ENCODE results near the gene PTGIS. TPM values are rescaled to one million over a fixed set of nuclear protein-coding genes. Genes with fewer than 3 reads are reported as not detected.

PTGIS gene
- total RNA-seq, 4 donors from 2014 or later, result 75.3 to 169 (median 137) TPM

DNA sequence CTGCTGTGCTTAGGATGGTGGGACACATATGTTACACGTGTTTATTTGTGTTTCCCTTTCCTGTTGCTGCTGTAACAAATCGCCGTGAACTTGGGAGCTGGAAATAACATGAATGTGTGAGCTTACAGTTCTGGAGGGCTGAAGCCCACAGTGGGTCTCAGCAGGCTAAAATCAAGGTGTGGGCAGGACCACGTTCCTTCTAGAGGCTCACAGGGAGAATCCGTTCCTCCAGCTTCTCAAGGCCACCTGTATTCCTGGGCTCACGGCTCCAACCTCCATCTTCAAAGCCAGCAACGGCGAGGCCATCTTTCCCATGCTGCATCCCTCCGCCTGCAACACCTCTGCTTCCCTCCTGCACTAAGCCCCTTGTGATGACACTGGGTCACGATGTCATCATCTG, 27.4 kb upstream of the PTGIS start:
- 89 to 90% methylated on average over 4 to 10 of the region's 10 CpGs for WGBS, 2 donors (ENCODE audit: low coverage in 1 of 2)
- peaks cover 0 to 49% (median 7%) of the 10 kb centered on the region in 3 donors for H3K4me1 ChIP-seq
- no peaks in the 10 kb centered on the region for H3K36me3 ChIP-seq
- H3K27ac ChIP-seq, result peak overlapping the region in 3 of 4 donors; percentile 67 to 73 (median 69)
- no peak overlapping the region for H3K4me3 ChIP-seq
- H3K9me3 ChIP-seq, result no peaks in the 10 kb centered on the region
- no peak for ATAC-seq
- no peaks in the 10 kb centered on the region for H3K27me3 ChIP-seq
- TF ChIP-seq POLR2A (IDR thresholded peaks at IDR 0.05) (no peak), EP300 (IDR thresholded peaks at IDR 0.05) (no peak), POLR2AphosphoS5 (IDR thresholded peaks at IDR 0.05) (no peak)
- TF ChIP-seq, protein P1, sequence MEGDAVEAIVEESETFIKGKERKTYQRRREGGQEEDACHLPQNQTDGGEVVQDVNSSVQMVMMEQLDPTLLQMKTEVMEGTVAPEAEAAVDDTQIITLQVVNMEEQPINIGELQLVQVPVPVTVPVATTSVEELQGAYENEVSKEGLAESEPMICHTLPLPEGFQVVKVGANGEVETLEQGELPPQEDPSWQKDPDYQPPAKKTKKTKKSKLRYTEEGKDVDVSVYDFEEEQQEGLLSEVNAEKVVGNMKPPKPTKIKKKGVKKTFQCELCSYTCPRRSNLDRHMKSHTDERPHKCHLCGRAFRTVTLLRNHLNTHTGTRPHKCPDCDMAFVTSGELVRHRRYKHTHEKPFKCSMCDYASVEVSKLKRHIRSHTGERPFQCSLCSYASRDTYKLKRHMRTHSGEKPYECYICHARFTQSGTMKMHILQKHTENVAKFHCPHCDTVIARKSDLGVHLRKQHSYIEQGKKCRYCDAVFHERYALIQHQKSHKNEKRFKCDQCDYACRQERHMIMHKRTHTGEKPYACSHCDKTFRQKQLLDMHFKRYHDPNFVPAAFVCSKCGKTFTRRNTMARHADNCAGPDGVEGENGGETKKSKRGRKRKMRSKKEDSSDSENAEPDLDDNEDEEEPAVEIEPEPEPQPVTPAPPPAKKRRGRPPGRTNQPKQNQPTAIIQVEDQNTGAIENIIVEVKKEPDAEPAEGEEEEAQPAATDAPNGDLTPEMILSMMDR (IDR thresholded peaks at IDR 0.05), result no peak

GRCh38 chr20:49594931-49595315, 27.0 kb upstream of the PTGIS start:
- ATAC-seq, result no peak
- no peak overlapping the region for H3K4me3 ChIP-seq
- no peaks in the 10 kb centered on the region for H3K9me3 ChIP-seq
- H3K27me3 ChIP-seq, result no peaks in the 10 kb centered on the region
- H3K4me1 ChIP-seq, result peaks cover 0 to 52% (median 7%) of the 10 kb centered on the region in 3 donors
- no peaks in the 10 kb centered on the region for H3K36me3 ChIP-seq
- TF ChIP-seq EP300 (IDR thresholded peaks at IDR 0.05), result no peak
- TF ChIP-seq, protein P1 (IDR thresholded peaks at IDR 0.05), result no peak
- no peak for TF ChIP-seq POLR2AphosphoS5 (IDR thresholded peaks at IDR 0.05)
- TF ChIP-seq POLR2A (IDR thresholded peaks at IDR 0.05), result no peak
- WGBS, 2 donors (ENCODE audit: low coverage in 1 of 2), result 94 to 100% methylated on average over 4 to 5 of the region's 6 CpGs
- peak overlapping the region in 3 of 4 donors; percentile 67 to 69 (median 67) for H3K27ac ChIP-seq

DNA sequence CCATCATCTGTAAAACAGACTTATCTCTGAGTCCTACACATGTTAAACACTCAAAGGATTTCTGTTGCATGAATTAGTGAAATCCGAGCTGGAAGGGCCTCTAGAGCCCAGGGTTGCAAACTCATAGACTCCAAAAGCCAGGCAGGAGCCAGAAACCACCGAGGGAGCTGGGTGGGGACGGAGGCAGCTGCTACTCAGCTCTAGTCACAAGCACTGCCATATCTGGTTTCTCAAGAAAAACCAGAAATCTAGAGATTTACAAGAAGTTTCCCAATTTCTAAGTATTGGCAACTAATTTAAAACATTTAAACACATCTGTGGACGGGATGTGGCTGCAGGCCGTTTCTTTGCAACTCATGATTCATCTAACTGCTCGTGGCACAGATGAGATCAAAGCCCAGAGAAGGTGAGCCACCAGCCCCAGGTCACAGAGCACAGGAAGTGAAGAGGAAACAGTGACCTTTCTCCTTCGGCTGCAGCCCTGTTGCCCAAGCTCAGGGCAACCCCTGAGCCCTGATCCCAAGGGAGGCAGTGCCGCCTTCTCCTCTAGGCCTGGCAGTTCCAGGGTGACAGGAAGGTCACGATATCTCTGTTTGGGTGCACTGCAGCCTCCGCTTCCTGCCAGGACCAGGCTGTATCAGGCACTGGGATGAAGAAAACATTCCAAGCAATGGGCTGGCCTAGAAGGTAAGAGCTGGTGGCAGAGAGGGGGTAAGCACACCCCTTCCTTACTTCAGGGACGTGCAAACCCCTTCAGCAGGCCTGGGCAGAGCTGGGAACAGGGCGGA, 26.4 kb upstream of the PTGIS start:
- H3K4me3 ChIP-seq, result no peak overlapping the region
- peak overlapping the region in 3 of 4 donors; percentile 67 to 74 (median 69) for H3K27ac ChIP-seq
- WGBS, 2 donors (ENCODE audit: low coverage in 1 of 2), result 25 to 70% methylated on average over 4 to 7 of the region's 12 CpGs
- H3K4me1 ChIP-seq, result peaks cover 0 to 52% (median 7%) of the 10 kb centered on the region in 3 donors
- no peaks in the 10 kb centered on the region for H3K36me3 ChIP-seq
- TF ChIP-seq, protein P1 (IDR thresholded peaks at IDR 0.05), result no peak
- TF ChIP-seq POLR2AphosphoS5 (IDR thresholded peaks at IDR 0.05), result peak; percentile 64
- peak; percentile 85 for ATAC-seq
- H3K27me3 ChIP-seq, result no peaks in the 10 kb centered on the region
- no peaks in the 10 kb centered on the region for H3K9me3 ChIP-seq

DNA sequence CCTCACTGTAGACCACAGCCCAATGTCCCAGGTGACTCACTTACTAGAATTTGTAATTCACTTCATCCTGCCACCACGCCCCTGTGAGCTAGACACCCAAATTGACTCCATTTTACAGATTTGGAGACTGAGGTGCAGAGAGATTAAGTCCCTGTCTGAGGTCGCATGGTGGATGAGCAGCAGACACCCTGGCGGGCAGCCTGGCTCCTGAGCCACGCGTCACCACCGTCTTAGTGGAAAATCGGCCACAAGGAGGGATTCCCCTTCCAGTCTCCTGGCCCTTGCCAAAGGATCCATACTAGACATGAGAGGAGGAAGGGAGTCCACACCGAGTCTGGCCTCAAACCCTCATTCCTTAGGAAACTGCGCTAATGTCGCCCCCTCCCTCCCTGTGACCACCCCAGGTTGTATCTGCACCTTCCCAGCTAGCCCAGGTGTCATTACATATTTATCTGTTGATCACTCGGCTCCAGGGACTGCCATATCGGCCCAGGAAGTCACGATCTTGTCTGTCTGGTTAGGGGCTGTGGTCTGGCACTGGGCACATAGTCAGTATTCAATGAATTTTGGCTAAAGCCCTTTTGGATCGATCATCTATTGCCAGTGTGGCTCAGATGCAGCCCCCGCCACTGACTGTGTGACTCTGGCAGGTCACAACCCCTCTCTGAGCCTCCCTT, 25.7 kb upstream of the PTGIS start:
- H3K27me3 ChIP-seq, result no peaks in the 10 kb centered on the region
- H3K4me1 ChIP-seq, result peaks cover 0 to 56% (median 7%) of the 10 kb centered on the region in 3 donors
- 52 to 91% methylated on average over 7 to 9 of the region's 15 CpGs for WGBS, 2 donors (ENCODE audit: low coverage in 1 of 2)
- H3K36me3 ChIP-seq, result no peaks in the 10 kb centered on the region
- no peak overlapping the region for H3K4me3 ChIP-seq
- TF ChIP-seq POLR2AphosphoS5 (IDR thresholded peaks at IDR 0.05), result no peak
- TF ChIP-seq EP300 (IDR thresholded peaks at IDR 0.05), result no peak
- TF ChIP-seq, protein P1 (IDR thresholded peaks at IDR 0.05), result no peak
- TF ChIP-seq POLR2A (IDR thresholded peaks at IDR 0.05), result no peak
- ATAC-seq, result no peak
- peak overlapping the region in 3 of 4 donors; percentile 67 to 74 (median 69) for H3K27ac ChIP-seq
- no peaks in the 10 kb centered on the region for H3K9me3 ChIP-seq

All from gastroesophageal sphincter (tissue), 4 donors.